HG03520 (cell line): Measurements from ENCODE around the gene ZNF281.

Experiments used
- ATAC-seq: cut with Tn5 transposase; IDR thresholded peaks from one replicate; pipeline ENCODE4 v1.9.1; 2021; ENCODE audit warnings: mild to moderate bottlenecking, moderate library complexity; ENCODE audit not compliant: unreplicated experiment

The ZNF281 gene

DNA sequence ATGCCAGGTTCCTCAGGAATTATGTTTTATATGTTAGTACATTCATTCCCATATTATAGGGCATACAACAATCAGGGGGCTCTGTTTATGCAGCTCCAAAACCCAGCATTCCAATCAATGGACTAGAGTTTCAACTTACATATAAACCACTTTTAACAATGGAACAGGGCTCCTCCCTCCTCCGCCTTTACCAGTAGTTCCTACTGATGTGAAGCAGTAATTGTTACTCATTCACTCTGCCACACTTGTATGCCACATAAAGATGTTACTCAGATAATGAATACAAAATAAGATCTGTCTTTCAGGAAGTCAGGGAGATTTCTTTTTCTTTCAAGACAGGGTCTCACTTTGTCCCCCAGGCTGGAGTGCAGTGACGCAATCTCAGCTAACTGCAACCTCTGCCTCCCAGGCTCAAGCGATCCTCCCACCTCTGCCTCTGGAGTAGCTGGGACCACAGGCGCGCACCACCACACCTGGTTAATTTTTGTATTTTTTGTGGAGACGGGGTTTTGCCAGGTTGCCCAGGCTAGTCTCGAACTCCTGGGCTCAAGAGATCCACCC lies 17.1 kb downstream of the ZNF281 start:
- no peak for ATAC-seq

DNA sequence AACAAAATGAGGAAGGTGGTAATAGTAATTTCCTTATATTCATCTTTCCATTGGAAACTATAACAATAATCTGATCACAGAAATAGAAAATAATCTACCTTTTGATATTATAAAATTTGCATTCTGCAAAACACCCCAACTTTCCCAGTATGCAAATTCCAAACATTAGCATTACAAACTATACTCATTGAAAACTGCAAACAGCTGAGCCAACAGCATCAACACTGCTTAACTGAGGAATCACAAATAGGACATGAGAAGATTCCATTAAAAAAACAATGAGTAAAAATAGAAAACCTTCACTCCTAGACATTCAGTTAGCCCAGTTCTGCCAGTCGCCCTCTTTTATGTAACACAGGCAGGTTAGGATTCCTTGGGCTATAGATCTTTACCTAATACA lies 18.1 kb downstream of the ZNF281 start:
- ATAC-seq, result no peak

DNA sequence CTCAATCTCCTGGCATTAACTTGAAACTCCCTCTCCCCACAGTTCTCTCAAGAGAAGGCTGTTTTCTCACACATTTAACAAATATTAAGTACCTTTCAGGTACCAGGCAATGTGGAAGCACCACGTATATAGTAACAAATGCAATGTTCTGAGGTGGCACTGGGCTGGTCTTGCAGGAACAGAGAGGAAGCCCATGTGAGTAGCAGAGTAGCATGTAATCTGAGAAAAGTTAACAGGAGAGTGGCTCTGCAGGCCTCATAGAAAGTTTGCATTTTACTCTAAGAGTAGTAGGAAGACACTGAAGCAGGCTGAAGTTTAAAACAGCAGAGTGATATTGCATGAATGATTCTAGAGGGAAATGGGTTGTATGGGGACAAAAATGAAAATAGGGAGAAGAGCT lies 21.0 kb downstream of the ZNF281 start:
- ATAC-seq, result no peak

DNA sequence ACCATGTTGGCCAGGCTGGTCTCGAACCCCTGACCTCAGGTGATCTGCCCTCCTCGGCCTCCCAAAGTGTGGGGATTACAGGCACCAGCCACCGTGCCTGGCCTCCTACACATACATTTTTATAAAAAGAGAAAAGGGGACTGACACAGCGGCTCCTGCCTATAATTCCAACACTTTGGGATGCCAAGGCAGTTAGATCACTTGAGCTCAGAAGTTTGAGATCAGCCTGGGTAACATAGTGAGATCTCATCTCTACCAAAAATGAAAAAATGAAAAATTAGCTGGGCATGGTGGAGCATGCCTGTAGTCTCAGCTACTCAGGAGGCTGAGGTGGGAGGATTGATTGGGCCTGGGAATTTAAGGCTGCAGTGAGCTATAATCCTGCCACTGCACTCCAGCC lies 23.4 kb downstream of the ZNF281 start:
- ATAC-seq, result no peak

DNA sequence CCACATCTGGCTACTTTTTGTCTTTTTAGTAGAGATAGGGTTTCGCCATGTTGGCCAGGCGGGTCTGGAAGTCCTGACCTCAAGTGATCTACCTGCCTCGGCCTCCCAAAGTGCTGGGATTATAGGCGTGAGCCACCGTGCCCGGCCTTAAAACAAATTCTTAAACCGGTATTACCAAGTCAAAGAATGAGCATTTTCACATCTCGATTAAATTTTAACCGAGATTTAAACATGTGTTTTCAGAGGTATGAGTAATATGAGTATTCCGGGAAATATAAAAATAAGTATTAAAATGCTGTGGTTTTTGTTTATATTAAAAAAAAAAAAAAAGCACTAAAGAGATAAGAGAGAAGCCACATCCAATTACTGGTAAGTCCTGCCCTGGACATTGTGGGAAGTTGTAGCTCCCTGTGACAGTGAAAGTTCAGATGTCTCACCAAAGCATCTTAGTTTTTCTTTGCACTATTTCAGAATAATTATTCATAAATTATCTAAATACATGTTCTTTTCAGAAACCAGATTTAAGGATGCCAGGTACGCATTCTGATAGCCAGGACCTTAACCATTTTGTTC lies 24.9 kb downstream of the ZNF281 start:
- ATAC-seq, result no peak

DNA sequence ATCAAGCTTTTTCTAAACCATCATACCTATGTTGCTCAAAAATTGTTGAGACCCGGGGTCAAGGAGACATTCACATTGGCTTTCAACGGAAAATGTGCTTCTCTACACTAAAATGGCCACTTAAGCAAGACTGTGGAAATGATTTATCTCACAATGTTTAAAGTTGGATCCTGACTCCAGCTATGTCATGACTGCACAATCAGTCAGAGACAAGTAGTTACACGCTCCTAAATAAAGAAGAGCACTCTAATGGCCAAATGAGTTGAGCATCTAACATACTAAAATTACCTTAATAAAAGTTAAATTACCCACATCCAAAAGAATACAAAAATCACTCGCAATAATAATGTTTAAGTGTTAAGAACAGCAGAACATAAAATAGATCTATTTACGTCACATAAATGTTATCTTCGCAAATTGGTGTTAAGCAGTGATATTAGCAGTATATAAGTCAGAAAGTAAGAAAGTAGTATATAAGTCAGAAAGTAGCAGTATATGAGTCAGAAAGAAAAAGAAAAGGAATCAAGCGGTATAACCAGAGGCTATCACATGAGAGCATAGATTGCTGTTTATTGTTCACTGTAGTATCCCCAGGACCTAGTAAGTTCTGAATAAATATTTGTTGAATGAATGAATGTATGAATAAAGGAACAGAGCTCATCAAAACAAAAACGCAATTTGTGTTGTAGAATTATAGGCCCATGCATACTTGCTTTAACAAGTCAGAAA lies 28.4 kb downstream of the ZNF281 start:
- ATAC-seq, result no peak

DNA sequence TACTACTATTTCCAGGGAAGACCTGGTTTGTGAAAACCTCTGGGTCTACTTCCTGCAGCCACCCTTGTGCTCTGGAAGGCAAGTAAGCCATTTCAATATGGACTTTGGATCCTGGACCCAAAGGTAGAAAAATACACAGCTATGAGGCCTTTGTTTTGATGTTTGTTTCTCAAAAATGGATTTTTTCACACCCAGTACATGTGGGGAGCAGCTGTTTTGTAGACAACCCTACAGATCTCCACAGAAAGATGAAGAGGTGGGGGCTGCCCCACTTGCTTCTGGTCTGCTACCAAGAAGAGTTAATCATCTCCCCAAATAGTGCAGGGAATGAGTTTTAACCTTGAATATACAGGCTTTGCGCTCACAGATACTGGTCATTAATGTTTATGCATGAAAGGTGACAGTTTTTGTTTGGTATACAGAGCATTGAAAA lies 29.2 kb downstream of the ZNF281 start:
- ATAC-seq, result peak; percentile 64

DNA sequence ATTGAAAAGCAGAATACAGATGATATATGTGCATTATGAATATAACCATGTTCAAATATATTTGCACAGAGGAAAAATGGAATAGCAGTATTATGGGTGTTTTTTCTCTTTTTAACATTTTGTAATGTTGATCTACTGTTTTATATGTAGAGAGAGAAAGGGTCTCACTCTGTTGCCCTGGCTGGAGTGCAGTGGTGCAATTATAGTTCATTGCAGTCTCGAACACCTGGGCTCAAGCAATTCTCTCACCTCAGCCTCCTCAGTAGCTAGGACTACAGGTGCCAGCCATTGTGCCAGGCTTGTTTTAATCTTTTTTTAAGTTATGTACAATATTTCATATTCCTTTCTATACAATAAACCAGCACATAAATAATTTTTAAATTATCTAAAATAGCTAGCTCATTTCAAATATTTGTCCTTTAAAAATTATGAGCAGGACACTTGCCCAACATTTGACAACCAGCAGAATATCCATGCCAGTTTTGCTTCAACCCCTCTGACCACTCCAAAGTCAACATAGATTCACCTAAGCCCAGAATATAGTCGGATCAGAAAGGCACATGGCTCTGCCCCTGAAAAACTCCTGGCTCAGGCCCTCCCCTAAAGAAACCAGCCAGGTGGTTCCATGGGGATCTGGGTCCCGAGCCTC lies 29.8 kb downstream of the ZNF281 start:
- ATAC-seq, result no peak

DNA sequence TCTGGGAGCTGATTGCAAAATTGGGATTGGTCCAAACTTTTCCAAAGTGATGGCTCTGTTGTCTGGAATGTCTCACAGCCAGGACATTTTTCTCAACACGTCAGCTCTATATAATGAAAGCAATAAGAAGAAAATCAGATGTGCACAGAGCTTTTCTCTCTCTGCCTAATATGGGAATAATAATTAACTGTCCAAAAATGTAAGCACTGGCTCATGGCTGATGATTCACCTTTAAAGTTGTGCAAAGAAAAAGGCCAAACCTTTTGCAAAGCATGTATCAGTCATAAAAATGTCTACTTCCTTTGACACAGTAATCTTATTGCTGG lies 30.4 kb downstream of the ZNF281 start:
- ATAC-seq, result no peak

DNA sequence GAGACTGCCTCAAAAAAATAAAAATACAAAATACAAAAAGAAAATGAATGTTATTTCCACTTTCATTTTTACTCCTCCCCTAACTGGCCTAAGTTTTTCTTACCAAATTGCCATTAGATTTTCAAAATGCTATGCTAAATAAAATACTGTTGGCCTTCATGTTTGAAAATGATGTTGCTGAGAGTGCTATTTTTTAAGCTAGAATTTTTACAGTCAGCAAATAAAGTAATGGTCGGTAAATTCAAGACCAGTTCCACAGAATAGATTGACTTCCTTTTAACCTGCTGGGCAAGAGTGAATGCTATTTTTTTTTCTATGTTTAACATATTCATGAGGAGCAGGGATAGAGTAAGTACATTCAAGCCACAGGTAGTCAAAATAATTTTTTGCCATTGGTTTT lies 31.7 kb downstream of the ZNF281 start:
- no peak for ATAC-seq

DNA sequence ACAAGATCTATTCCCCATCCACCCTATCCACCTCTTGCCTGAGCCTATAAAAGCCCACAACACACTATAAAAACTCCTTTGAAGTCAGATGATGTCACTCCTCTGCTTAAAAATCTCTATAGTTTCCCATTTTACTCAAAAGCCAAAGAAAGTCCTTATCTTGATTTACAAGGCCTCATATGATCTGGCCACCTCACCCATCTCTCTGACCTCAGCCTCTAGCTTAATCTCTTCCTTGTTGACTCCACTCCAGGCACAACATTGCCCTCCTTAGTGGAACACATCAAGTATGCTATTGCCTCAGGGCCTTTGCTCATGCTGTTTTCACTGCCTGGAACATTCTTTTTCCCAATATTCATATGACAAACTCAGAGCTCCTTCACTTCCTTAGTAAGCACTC lies 33.3 kb downstream of the ZNF281 start:
- no peak for ATAC-seq

DNA sequence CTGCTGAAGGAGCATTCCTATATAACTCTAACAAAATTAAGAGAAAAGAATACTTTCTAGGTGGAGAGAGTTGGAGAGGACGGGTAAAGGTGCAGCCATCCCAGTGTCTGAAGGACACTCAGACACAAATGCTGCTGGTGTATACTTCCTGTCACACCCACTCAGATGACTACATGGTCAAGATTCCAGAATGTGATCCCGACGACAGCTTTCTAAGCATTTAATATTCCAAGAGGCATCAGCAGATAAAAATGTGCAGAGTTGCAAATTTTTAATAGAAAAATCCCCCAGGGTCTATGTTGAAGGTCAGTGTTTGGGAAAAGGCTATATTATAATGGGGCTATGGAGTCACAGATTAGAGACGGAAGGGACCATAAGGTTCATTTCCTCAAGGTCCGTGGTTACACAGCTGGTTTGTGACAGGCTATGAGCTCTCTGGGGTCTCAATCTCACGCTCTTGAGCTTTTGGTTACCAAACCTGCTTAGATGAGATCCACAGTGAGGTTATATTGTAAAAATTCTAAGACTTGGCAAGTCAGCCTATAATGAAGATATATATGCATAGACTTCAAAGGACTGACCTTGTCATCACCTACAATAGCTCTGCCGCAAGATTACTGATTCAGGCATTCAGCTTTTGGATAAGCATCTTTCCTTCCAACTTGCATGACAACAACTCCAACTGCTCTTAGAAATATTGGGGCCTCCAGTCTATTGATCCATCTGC lies 35.1 kb downstream of the ZNF281 start:
- ATAC-seq, result no peak

DNA sequence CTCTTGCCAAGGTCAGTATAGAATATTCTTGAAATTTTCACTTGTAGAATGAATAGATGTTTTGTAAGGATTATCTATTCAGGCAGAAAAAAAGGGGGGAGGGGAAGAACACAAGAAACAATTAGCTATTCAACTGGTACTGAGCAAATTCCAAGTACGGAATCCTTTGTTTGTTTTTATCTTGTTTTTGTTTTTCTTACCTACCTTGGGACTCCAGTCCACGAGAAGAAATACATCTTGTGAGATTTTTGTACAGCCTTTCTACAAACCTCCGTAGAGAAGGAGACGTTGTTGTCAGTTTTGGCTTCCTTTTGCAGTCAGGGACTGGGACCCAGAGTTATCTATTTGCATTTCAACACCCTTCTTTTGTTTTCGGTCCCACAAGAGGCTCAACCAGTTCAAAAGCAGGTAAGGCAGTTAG lies 36.0 kb downstream of the ZNF281 start:
- no peak for ATAC-seq

DNA sequence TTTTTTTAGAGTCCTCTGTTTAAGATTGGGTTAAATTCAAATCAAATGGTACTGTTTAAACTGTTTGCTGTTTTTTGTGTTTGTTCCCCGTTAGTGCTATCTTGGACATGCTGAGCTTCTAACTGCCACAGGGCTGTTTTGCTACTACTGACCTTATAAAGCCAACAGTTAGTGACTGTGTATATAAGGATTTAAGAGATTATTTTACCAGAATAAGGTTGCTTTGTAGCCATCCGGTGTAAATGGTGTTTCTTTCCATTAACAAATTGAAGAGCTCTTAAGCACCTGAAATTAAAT lies 37.0 kb downstream of the ZNF281 start:
- no peak for ATAC-seq

DNA sequence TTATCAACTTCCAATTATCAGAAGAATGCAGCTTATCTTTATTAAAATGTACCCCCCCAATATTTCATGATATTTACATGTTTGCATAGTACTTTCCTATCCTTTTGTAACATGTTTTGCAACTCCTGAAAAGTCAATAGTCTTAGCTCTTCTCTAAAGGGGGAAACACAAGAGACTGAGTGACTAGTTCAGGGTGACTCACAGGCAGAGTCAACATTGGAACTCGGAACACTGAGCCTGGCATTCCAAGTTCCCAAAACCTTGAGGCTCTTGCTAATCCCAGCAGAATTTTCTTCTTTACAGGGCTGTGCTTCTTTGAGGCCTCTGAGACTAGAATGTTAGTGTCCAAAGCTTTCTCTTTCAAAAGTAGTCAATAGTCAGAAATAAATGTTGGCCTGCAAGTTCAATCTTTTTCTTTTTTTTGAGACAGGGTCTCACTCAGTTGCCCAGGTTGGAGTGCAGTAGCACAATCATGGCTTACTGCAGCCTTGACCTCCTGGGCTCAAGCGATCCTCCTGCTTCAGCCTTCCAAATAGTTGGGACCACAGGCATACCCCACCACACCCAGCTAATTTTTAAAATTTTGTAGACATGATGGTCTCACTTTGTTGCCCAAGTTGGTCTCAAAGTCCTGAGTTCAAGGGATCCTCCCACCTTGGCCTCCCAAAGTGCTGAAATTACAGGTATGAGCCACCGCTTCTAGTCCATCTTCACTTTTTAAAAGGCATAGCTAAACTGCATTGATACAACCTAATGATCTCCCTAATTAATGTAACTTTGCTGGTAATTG lies 37.5 kb downstream of the ZNF281 start:
- no peak for ATAC-seq

DNA sequence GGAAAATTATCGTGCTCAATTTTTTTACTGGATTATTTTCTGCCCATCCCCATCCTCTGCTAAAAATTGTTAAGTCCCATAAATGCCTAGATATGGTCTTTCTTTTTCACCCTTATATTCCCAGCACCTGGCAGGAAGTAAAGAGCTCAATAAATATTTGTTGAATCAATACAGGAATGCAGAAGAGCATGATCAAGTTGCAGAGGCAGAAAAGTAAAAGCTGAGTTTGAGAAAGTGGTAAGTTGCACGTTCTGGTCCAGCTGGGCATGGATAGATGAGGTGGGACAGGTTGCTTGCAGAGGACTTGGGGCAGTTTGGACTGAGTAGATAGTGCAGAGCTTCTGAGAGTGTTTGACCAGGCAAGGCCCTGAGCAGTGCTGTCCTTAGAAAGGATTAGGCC lies 40.1 kb downstream of the ZNF281 start:
- no peak for ATAC-seq

DNA sequence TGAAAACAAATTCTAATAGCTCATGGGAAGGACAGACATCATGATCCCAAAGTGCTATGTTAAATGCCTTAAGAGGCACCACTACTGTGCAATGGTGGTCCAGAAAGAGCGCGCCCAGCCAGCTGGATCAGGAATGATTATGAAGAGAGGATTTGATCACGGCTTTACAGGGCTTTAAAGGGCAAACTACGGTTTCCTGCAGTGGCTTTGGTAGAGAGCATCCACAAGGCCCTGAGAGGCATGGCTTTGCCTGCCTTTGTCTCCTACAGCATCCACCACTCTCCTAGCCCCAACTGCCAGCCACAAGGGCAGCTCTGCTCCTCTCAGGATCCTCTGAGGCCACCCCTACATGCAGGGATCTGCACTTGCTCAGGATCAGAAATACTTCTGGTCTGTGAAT lies 40.7 kb downstream of the ZNF281 start:
- no peak for ATAC-seq

DNA sequence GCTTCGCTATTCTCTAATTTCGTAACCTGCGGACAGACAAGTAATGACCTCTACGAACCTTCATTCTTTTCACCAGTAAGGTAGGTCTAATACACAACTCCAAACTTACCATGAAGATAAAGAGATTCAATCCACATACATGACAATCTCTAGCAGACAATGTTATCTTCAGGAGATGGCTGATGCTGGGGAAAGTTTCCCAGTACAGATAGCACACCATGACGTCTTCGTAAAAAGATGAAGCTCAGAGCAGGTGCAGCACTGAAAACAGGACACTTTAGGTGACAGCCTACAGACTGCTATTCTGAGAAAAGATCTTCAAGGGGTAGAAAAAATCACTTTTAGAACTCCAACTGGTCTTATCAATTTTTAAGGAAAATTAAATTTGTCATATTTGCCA lies 41.3 kb downstream of the ZNF281 start:
- ATAC-seq, result no peak

DNA sequence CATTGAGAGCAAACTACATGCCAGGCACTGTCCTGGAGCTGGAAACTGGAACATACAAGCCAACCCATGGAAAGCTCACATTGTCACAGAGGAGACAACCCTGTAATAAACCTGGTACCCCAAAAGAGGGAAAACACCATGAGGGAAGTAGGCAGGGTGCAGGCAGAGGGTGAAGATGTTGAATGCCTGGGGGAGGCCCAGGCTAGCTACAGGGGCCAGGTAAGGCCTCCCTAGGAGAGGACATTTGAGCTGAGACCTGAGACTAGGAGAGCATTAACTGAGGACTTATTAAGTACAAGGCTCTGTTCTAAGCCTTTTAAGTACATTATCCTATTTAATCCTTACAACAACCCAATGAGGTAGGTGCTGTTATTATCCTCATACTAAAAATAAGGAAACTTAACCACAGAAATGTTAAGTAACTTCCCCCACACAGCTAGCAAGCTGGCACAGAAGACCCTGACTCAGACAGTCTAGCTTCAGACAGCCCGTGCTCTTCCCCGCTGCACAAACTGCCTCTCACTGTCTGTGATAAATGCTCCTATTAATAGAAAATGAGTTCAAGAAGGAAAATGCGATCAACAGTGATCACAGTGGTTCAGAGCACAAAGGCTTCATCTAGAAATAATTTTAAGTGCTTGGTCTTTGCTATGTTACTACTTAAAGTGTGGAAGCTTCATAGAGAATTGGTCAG lies 41.8 kb downstream of the ZNF281 start:
- ATAC-seq, result no peak

DNA sequence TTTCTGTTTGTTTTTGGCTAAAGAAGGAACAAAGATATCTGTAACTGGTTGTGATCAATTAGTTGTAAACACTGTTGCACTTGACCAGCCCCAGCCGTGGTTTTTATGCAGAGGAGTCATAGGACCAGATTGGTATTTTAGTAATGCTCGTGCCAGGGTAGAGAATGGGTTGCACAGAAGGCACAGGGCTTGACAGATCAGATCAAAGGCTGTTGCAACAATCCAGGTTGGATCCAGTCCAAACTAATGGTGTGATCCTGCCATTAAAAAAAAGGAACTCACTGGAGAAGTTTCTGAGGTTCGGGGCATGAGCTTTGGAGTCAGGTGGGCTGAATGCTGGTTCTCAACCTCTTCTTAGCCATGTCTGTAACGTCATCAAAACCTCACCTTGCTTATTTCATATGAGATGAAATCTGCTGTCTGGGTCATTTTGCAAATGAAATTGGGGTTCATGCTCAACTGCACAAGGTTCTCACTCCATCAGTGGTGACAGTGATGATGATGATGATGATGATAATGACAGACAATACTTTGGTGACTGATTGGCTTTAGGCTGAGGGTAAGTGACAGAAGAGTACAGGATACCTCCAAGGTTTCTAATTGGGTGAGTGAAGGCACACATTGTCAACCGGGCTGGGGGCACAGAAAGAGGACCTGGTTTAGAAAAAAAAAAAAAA lies 43.1 kb downstream of the ZNF281 start:
- ATAC-seq, result no peak
